Heart left ventricle (tissue), 13 donors: ENCODE measurements around the gene KLHL8.

Experiments
- CTCF ChIP-seq, 12 donors: fragments of 200-600 bp; sonication (generic) in 4 of 12; IDR thresholded peaks; one replicate each; pipeline versions ENCODE4 v1.5.0 to v1.8.0; 2018 to 2022; ENCODE audit warnings: antibody characterized with exemption in 12 of 12, mild to moderate bottlenecking in 5 of 12
- POLR2A ChIP-seq, 2 donors: fragments of 450-650 bp; IDR thresholded peaks; one replicate each; pipeline ENCODE4 v1.6.1; 2017; ENCODE audit warnings: antibody characterized with exemption in 2 of 2, mild to moderate bottlenecking in 2 of 2, moderate library complexity in 2 of 2
- donor health status: ischemic (EF 13 %, LVEDD 7.1; RV severe dilation, severe dysfunction).
- donor health status: DM: no; HTN: yes; CAD: no.
- donor health status: DM: no; HTN: no; CAD: no.
- donor health status: ischemic (EF 25% LVEDD 6.9; RV normal size, moderate dysfunction).
- donor health status: ischemic (EF 25% LVEDD 5.7; RV mildly dilated, moderate dysfunction).
- donor health status: ischemic (EF 35%, LVEDD 5.7; RV mildly dilated, moderate dysfunction).
- donor health status: nonischemic (EF 11% LVEDD 7.7; RV severe dilation, severe dysfunction).
- donor health status: DM: yes; HTN: yes; CAD: no.
- donor health status: PGD.
- donor health status: ischemic (EF 29% LVEDD 5.4; RV normal size, mild dysfunction).
- donor health status: nonischemic (EF 23%, LVEDD 6.1; RV moderate dilation, normal function).

- no peak for TF ChIP-seq CTCF (IDR thresholded peaks at IDR 0.05)
- TF ChIP-seq POLR2A (IDR thresholded peaks at IDR 0.05), result no peak
These were observed 102.0 kb downstream of the KLHL8 start for GRCh38 chr4:87118421-87118820.
